GM23338 (cell line): Measurements from ENCODE around the gene NPM1.
"Not testable (repeated sequence)": the region's sequence is repeated elsewhere in the genome, so short reads cannot be mapped to it uniquely, and the experiment has no call there.

ENCODE experiments used
- CREB1 ChIP-seq: fragments of 250-450 bp; sonication (Bioruptor Pico); IDR thresholded peaks from 2 replicates; pipeline ENCODE4 v1.5.0; 2020; ENCODE audit warnings: low read depth, mild to moderate bottlenecking, moderate library complexity
- CTCF ChIP-seq, 2 experiments: fragments of 200-600 bp in 1 of 2; sonication (generic) in 1 of 2; conservative IDR thresholded peaks; 2 replicates each; pipeline versions ENCODE4 v1.5.1 to v1.6.1; 2016 to 2017; ENCODE audit warnings: antibody characterized with exemption in 2 of 2, low read depth in 2 of 2, mild to moderate bottlenecking in 2 of 2, moderate library complexity in 1 of 2
- EZH2 ChIP-seq: fragments of 200-600 bp; sonication (generic); IDR thresholded peaks from one replicate; pipeline ENCODE4 v1.8.0; 2017; ENCODE audit warnings: antibody characterized with exemption, mild to moderate bottlenecking, low read depth; ENCODE audit not compliant: unreplicated experiment
- EZH2phosphoT487 ChIP-seq: fragments of 200-600 bp; sonication (generic); IDR thresholded peaks from one replicate; pipeline ENCODE4 v1.8.1; 2018; ENCODE audit warnings: antibody characterized with exemption; ENCODE audit not compliant: unreplicated experiment
- NANOG ChIP-seq: IDR thresholded peaks from 2 replicates; pipeline ENCODE4 v1.6.1; 2016; ENCODE audit warnings: antibody characterized with exemption, borderline replicate concordance
- POLR2AphosphoS5 ChIP-seq: IDR thresholded peaks from 2 replicates; pipeline ENCODE4 v1.6.1; 2016; ENCODE audit warnings: antibody characterized with exemption, low read depth
- REST ChIP-seq: IDR thresholded peaks from one replicate; pipeline ENCODE4 v1.6.1; 2018; ENCODE audit warnings: antibody characterized with exemption; ENCODE audit not compliant: unreplicated experiment
- STAT1 ChIP-seq: IDR thresholded peaks from one replicate; pipeline ENCODE4 v1.6.1; 2016; ENCODE audit warnings: antibody characterized with exemption; ENCODE audit not compliant: unreplicated experiment
- ZNF331 ChIP-seq: fragments of 250-450 bp; sonication (Bioruptor Pico); IDR thresholded peaks from 2 replicates; pipeline ENCODE4 v1.5.0; 2020; ENCODE audit warnings: low read depth, mild to moderate bottlenecking, moderate library complexity

GRCh38 chr5:171384999-171385398 is 2.6 kb upstream of the NPM1 start:
- not testable (repeated sequence) for TF ChIP-seq CTCF (conservative IDR thresholded peaks at IDR 0.05; ENCODE audit: low read depth in 2 of 2); EZH2; NANOG; POLR2AphosphoS5; CREB1; STAT1; EZH2phosphoT487; ZNF331 (CRISPR knock-in tag); REST
